AG09309 (cell line): Measurements from ENCODE around the gene TMEM214.

Source experiments
- DNase-seq: peaks from one replicate; pipeline ENCODE4 v3.0.0-alpha.2; 2010; ENCODE audit warnings: low read depth
- H3K4me3 ChIP-seq: 2 replicates; pipeline ENCODE4 v1.5.1; 2011; ENCODE audit warnings: mild to moderate bottlenecking, low read depth, low read length, moderate library complexity; ENCODE audit not compliant: control insufficient read depth
- TF ChIP-seq, protein P1 (sequence below): IDR thresholded peaks from 2 replicates; pipeline ENCODE4 v1.5.1; 2011; ENCODE audit warnings: mild to moderate bottlenecking, low read depth, low read length, inconsistent platforms; ENCODE audit not compliant: insufficient read depth, control insufficient read depth; ENCODE audit errors: missing control alignments

Gene TMEM214

GRCh38 chr2:27033253-27033852 lies 588 bp downstream of the TMEM214 start:
- TF ChIP-seq, protein P1, sequence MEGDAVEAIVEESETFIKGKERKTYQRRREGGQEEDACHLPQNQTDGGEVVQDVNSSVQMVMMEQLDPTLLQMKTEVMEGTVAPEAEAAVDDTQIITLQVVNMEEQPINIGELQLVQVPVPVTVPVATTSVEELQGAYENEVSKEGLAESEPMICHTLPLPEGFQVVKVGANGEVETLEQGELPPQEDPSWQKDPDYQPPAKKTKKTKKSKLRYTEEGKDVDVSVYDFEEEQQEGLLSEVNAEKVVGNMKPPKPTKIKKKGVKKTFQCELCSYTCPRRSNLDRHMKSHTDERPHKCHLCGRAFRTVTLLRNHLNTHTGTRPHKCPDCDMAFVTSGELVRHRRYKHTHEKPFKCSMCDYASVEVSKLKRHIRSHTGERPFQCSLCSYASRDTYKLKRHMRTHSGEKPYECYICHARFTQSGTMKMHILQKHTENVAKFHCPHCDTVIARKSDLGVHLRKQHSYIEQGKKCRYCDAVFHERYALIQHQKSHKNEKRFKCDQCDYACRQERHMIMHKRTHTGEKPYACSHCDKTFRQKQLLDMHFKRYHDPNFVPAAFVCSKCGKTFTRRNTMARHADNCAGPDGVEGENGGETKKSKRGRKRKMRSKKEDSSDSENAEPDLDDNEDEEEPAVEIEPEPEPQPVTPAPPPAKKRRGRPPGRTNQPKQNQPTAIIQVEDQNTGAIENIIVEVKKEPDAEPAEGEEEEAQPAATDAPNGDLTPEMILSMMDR = no peak
- no peak for DNase-seq
- peak overlapping the region; percentile 65 for H3K4me3 ChIP-seq

- DNase-seq = no peak
- TF ChIP-seq, protein P1 = no peak
- no peak overlapping the region for H3K4me3 ChIP-seq
These were observed 5.2 kb downstream of the TMEM214 start for GRCh38 chr2:27038012-27038411.

DNA sequence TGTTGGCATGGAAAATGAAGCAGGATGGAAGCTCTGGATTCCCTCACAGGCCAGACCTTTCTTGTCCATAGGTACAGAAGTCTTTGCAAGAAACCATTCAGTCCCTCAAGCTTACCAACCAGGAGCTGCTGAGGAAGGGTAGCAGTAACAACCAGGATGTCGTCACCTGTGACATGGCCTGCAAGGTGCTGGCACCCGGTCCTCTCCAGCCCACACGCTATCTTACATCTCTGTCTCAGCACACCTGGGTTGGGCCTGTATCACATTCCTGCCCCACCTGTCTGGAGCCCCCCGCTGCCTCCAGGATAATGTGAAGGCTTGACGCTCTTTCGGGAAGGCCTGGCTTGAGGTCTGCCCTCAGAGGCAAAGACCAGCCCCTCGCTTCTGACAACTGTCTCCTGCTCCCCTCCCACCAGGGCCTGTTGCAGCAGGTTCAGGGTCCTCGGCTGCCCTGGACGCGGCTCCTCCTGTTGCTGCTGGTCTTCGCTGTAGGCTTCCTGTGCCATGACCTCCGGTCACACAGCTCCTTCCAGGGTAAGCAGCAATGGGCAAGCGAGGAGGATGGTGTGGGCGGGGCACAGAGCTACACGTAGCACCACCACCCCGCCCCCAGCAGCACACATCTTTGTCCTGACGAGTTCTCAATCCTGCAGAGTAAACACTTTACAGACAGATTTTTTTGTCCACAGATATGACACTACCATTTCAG lies 6.0 kb downstream of the TMEM214 start:
- TF ChIP-seq, protein P1 = no peak

DNA sequence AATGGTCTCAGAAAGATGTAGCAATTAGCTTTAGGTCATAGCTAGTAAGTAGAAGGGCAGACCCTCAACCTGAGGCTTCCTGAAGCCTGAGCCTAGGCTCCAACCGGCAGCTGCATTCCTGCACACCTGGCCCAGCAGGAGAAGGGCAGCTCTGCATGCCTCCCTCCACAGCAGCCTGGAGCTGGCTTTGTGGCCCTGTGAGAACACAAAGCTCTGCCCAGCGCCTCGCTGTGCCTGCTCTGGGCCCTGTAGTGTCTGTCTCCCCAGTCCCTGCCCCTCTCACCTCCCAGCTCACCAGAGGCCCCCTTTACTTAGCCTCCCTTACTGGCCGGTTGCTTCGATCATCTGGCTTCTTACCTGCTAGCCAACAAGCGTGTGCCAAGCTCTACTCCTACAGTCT lies 6.7 kb downstream of the TMEM214 start:
- no peak for DNase-seq
- no peak overlapping the region for H3K4me3 ChIP-seq
- TF ChIP-seq, protein P1 = no peak

More for the DNA sequence above, 6.0 kb downstream of the TMEM214 start:
- DNase-seq = no peak
- no peak overlapping the region for H3K4me3 ChIP-seq

- no peak for DNase-seq
- TF ChIP-seq, protein P1 = no peak
- no peak overlapping the region for H3K4me3 ChIP-seq
These were observed 7.1 kb downstream of the TMEM214 start for GRCh38 chr2:27039871-27040270.

GRCh38 chr2:27040282-27040681 lies 7.5 kb downstream of the TMEM214 start:
- no peak for DNase-seq
- H3K4me3 ChIP-seq = no peak overlapping the region
- TF ChIP-seq, protein P1 = no peak

DNA sequence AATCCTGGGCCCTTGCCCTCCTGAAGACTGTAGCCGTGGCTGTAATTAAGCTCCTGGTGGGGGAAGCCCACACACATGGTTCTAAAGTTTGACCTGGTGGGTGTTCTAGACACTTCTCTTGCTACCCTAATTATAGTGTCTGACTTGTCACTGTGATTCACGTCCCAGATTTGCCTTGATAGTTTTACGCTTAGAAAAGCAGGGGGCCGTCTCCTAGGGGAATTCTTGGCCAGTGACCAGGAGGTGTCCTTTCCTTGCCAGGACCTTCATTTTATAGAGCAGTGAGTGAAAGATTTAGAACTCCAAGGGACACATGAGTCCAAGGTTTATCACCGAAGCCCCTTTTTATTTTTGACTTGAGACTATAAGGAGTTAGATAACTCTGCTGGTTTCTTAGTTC lies 9.0 kb downstream of the TMEM214 start:
- TF ChIP-seq, protein P1 = no peak
- DNase-seq = no peak
- H3K4me3 ChIP-seq = no peak overlapping the region
